Astrocyte of the hippocampus (primary cell): ENCODE measurements around the gene PRKCA.

Experiments
- DNase-seq: peaks from one replicate; pipeline ENCODE4 v3.0.0; 2011; ENCODE audit warnings: low read depth, low spot score

PRKCA gene

GRCh38 chr17:66835476-66835875 lies 533.1 kb downstream of the PRKCA start:
- DNase-seq, result no peak

- no peak for DNase-seq
These were observed 533.9 kb downstream of the PRKCA start for GRCh38 chr17:66836063-66837005.

- no peak for DNase-seq
These were observed 534.8 kb downstream of the PRKCA start for GRCh38 chr17:66837226-66837625.

GRCh38 chr17:66837885-66838665 lies 535.7 kb downstream of the PRKCA start:
- DNase-seq, result no peak

GRCh38 chr17:66839616-66840015 lies 537.2 kb downstream of the PRKCA start:
- no peak for DNase-seq

- DNase-seq, result no peak
These were observed 537.6 kb downstream of the PRKCA start for GRCh38 chr17:66840061-66840460.

GRCh38 chr17:66841328-66841727 lies 538.9 kb downstream of the PRKCA start:
- DNase-seq, result no peak

GRCh38 chr17:66841744-66842143 lies 539.3 kb downstream of the PRKCA start:
- DNase-seq, result no peak

- DNase-seq, result no peak
These were observed 540.1 kb downstream of the PRKCA start for GRCh38 chr17:66842505-66842904.

- DNase-seq, result no peak
These were observed 540.5 kb downstream of the PRKCA start for GRCh38 chr17:66842959-66843358.

GRCh38 chr17:66843627-66844026 lies 541.2 kb downstream of the PRKCA start:
- no peak for DNase-seq

- no peak for DNase-seq
These were observed 545.3 kb downstream of the PRKCA start for GRCh38 chr17:66847704-66848103.

GRCh38 chr17:66848496-66848895 lies 546.1 kb downstream of the PRKCA start:
- no peak for DNase-seq

GRCh38 chr17:66849032-66849655 lies 546.7 kb downstream of the PRKCA start:
- DNase-seq, result no peak

GRCh38 chr17:66849851-66850580 lies 547.6 kb downstream of the PRKCA start:
- no peak for DNase-seq

GRCh38 chr17:66850692-66851091 lies 548.3 kb downstream of the PRKCA start:
- DNase-seq, result no peak

- no peak for DNase-seq
These were observed 552.8 kb downstream of the PRKCA start for GRCh38 chr17:66855204-66855603.

GRCh38 chr17:66858226-66859083 lies 556.0 kb downstream of the PRKCA start:
- DNase-seq, result no peak

GRCh38 chr17:66859353-66859752 lies 556.9 kb downstream of the PRKCA start:
- DNase-seq, result no peak

GRCh38 chr17:66860204-66860603 lies 557.8 kb downstream of the PRKCA start:
- DNase-seq, result no peak
